Measurements from ENCODE around the gene KCNH3.

KCNH3 gene

DNA sequence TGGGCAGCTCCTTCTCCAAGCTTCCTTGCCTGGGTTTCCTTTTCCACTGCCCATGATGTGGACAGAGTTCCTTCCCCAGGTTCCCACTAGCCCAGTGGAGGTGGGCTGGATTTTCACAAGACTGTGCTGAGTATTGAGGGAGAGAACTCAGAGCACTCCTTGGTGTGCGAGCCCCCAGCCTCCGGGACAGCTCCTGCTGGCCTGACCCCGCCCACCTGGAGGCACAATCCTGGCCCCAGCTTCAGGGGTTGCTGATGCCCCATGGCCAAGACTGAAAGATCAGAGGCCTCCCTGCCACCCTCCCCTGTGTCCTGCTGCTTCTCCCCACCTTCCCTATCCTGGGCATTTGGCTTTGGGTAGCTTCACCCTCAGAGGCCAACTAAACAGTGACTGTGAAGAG is 7.7 kb downstream of the KCNH3 start:
- DNase-seq (ENCODE audit: low read depth): no peak
- H3K4me3 ChIP-seq (ENCODE audit: low read length): no peak overlapping the region
- TF ChIP-seq, protein P1, sequence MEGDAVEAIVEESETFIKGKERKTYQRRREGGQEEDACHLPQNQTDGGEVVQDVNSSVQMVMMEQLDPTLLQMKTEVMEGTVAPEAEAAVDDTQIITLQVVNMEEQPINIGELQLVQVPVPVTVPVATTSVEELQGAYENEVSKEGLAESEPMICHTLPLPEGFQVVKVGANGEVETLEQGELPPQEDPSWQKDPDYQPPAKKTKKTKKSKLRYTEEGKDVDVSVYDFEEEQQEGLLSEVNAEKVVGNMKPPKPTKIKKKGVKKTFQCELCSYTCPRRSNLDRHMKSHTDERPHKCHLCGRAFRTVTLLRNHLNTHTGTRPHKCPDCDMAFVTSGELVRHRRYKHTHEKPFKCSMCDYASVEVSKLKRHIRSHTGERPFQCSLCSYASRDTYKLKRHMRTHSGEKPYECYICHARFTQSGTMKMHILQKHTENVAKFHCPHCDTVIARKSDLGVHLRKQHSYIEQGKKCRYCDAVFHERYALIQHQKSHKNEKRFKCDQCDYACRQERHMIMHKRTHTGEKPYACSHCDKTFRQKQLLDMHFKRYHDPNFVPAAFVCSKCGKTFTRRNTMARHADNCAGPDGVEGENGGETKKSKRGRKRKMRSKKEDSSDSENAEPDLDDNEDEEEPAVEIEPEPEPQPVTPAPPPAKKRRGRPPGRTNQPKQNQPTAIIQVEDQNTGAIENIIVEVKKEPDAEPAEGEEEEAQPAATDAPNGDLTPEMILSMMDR (IDR thresholded peaks at IDR 0.05; ENCODE audit: insufficient read depth, low read depth, low read length, missing control alignments): no peak

DNA sequence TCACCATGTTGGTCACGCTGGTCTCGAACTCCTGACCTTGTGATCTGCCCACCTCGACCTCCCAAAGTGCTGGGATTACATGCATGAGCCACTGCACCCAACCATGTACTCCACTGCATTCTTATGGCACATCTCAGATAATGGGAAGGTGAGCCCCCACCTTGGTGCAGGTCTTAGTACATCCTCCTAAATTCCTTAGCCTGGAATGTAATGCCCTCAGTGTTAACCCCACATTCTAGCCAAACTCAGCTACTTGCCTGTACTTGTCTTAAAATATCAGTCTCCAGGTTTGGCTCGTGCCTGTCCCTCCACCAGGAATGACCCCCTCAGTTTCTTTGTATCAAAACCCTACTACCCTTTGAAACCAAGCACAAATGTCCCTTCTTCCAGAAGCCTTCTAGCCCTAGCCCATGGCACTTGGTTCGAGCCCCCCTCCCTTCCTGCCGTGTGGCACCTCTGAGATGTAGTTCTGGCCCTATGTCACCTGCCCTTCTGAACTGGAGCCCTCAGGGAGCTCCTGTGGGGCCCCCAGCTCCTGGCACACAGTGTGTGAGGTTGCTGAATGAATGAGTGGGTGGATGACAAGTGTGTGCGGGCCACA is 8.4 kb downstream of the KCNH3 start:
- DNase-seq (ENCODE audit: low read depth): peak; percentile 44
- no peak overlapping the region for H3K4me3 ChIP-seq (ENCODE audit: low read length)
- TF ChIP-seq, protein P1 (IDR thresholded peaks at IDR 0.05; ENCODE audit: insufficient read depth, low read depth, low read length, missing control alignments): no peak

DNA sequence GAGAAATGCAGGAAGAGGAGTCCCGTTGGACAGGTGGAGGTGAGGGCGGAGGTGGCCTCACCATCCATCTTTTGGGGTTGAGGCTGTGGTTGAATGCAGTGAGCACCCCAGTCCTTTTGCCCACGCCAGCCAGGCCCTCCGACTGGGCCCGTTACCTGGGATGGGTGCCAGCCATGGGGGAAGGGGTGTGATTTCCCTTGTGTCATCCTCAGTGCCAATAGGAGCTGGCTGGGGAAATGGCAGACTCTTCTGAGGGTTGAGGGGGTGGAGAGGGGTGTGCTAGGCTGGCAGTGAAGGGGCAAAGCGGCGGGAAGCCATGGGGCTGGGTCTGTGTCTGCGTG is 9.6 kb downstream of the KCNH3 start:
- H3K4me3 ChIP-seq (ENCODE audit: low read length): no peak overlapping the region
- DNase-seq (ENCODE audit: low read depth): no peak
- TF ChIP-seq, protein P1 (IDR thresholded peaks at IDR 0.05; ENCODE audit: insufficient read depth, low read depth, low read length, missing control alignments): no peak

DNA sequence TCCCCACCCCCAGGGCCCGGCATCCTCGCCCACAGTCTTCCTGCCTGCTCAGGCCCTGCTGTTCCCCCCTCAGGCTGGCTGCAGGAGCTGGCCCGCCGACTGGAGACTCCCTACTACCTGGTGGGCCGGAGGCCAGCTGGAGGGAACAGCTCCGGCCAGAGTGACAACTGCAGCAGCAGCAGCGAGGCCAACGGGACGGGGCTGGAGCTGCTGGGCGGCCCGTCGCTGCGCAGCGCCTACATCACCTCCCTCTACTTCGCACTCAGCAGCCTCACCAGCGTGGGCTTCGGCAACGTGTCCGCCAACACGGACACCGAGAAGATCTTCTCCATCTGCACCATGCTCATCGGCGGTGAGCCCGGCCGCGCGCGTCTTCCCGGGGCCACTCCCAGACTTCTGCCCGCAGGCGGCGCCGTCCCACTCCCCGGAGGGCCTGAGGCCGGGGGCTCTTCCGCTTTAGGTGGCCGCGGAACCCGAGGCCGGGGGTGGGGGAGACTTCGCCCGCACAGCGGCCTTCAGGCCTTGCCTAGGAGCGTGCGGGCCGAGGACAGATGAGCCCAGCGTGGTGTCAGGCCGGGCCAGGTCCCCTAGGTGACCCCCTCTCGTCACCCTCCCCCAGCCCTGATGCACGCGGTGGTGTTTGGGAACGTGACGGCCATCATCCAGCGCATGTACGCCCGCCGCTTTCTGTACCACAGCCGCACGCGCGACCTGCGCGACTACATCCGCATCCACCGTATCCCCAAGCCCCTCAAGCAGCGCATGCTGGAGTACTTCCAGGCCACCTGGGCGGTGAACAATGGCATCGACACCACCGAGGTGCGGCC is 10.2 kb downstream of the KCNH3 start:
- no peak overlapping the region for H3K4me3 ChIP-seq (ENCODE audit: low read length)
- TF ChIP-seq, protein P1 (IDR thresholded peaks at IDR 0.05; ENCODE audit: insufficient read depth, low read depth, low read length, missing control alignments): no peak
- no peak for DNase-seq (ENCODE audit: low read depth)

DNA sequence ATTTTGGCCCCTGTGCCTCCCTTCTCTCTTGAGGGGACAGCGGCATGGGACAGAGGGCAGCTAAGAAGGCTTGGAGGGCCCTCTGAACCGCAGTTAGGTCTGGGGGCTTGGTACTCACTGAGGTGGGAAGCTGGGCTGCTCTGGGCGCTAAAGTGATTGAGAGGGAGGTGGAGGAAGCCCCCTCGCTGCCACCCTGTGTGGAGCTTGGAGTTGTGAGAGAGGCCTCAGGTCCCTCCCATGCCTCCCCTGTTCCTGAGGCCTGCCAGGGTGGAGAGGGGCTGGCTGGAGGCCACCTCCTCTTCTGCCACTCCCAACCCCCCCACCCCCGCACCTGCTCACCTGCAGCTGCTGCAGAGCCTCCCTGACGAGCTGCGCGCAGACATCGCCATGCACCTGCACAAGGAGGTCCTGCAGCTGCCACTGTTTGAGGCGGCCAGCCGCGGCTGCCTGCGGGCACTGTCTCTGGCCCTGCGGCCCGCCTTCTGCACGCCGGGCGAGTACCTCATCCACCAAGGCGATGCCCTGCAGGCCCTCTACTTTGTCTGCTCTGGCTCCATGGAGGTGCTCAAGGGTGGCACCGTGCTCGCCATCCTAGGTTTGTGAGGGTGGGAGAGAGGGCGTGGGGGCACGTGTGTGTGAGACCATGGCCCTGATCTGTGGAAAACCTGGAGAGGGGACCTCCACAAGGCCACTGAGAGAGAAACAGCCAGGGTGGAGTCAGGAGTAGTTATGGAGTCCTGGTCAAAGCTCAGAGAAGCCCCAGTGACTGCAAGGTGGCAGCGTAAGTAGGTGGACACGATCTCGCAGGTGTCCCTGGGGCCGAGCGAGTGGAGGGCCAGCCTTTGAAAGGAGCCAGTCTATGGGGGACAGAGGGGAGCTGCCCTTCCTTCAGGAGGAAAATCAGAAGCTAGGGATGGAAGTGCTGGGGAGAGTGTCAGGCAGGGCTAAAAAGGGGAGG is 11.2 kb downstream of the KCNH3 start:
- TF ChIP-seq, protein P1 (IDR thresholded peaks at IDR 0.05; ENCODE audit: insufficient read depth, low read depth, low read length, missing control alignments): no peak
- H3K4me3 ChIP-seq (ENCODE audit: low read length): no peak overlapping the region
- no peak for DNase-seq (ENCODE audit: low read depth)

DNA sequence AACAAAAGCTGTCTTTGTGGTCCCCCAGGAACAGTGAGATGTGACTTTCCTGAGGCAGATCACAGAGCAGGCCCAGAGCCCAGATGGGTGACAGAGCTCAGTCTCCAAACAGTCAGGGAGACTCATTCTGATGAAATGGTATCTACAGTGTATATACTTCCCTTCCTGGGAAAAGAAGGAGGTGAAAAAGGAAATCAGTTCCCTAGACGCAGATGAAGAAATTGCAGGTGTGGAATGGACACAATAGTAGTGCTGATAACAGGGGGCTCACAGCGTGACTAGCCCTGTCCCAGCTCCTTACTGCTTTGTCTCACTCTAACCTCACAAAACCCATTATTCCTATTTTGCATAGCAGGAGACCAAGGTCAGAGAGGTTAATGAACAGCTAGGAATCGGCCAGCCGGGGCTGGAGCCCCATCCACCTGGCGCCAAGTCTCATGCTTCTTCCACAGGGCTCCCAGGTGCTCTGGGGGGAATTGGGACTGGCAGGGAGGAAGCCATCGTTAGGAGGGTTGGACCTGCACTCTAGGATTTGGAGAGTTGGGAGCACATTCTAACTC is 11.9 kb downstream of the KCNH3 start:
- no peak for DNase-seq (ENCODE audit: low read depth)
- H3K4me3 ChIP-seq (ENCODE audit: low read length): no peak overlapping the region
- TF ChIP-seq, protein P1 (IDR thresholded peaks at IDR 0.05; ENCODE audit: insufficient read depth, low read depth, low read length, missing control alignments): no peak
